Right kidney (tissue), 1 donor: Measurements from ENCODE around the gene SCGB1D4.

Source experiments
- DNase-seq: peaks from one replicate; pipeline ENCODE4 v3.0.0-alpha.2; 2016

SCGB1D4 gene

GRCh38 chr11:62273789-62274275 lies 25.0 kb downstream of the SCGB1D4 start:
- DNase-seq: no peak

GRCh38 chr11:62273284-62273683 lies 25.6 kb downstream of the SCGB1D4 start:
- DNase-seq: no peak

- no peak for DNase-seq
Observed at GRCh38 chr11:62269654-62270278, 29.1 kb downstream of the SCGB1D4 start, which contains the start of gene SCGB2A2. SCGB2A2 (plus strand) TSS chr11:62270158; CDS start chr11:62270217, 59 bp downstream.

- no peak for DNase-seq
Observed at GRCh38 chr11:62267576-62267975, 31.3 kb downstream of the SCGB1D4 start.

GRCh38 chr11:62267050-62267449 lies 31.8 kb downstream of the SCGB1D4 start:
- no peak for DNase-seq

GRCh38 chr11:62266558-62266957 lies 32.3 kb downstream of the SCGB1D4 start:
- DNase-seq: no peak

GRCh38 chr11:62264004-62264403 lies 34.9 kb downstream of the SCGB1D4 start:
- no peak for DNase-seq

- no peak for DNase-seq
Observed at GRCh38 chr11:62260261-62260953, 38.5 kb downstream of the SCGB1D4 start.

GRCh38 chr11:62256281-62256680 lies 42.6 kb downstream of the SCGB1D4 start:
- no peak for DNase-seq

- DNase-seq: no peak
Observed at GRCh38 chr11:62253999-62254542, 44.8 kb downstream of the SCGB1D4 start.

- DNase-seq: no peak
Observed at GRCh38 chr11:62251698-62252097, 47.2 kb downstream of the SCGB1D4 start.
